ENCODE data around the gene ANO10. TPM values are rescaled to one million over a fixed set of nuclear protein-coding genes. Genes with fewer than 3 reads are reported as not detected.

ANO10 gene
- polyA plus RNA-seq, 1 donor from 2014 or later, result 11.1 TPM

- no peaks in the 10 kb centered on the region for H3K36me3 ChIP-seq (ENCODE audit: insufficient read depth, low read length)
- no peaks in the 10 kb centered on the region for H3K27me3 ChIP-seq (ENCODE audit: insufficient read depth, low read depth, low read length)
- H3K4me3 ChIP-seq (ENCODE audit: low read length), result no peak overlapping the region
- no peaks in the 10 kb centered on the region for H3K9me3 ChIP-seq (ENCODE audit: low read length)
- H3K27ac ChIP-seq (ENCODE audit: low read length), result no peak overlapping the region
- H2AFZ ChIP-seq (ENCODE audit: low read depth, low read length), result no peak overlapping the region
- no peaks in the 10 kb centered on the region for H4K20me1 ChIP-seq (ENCODE audit: insufficient read depth)
- H3K79me2 ChIP-seq (replicated peaks; ENCODE audit: insufficient read depth, low read length), result no peaks in the 10 kb centered on the region
- H3K9ac ChIP-seq (ENCODE audit: low read length), result no peak overlapping the region
- H3K9me2 ChIP-seq (ENCODE audit: insufficient read depth, low read length), result no peaks in the 10 kb centered on the region
- TF ChIP-seq TAF1 (IDR thresholded peaks at IDR 0.05; ENCODE audit: low read depth), result no peak
- no peak for TF ChIP-seq POLR2AphosphoS5 (IDR thresholded peaks at IDR 0.05)
- no peak for TF ChIP-seq MXI1 (conservative IDR thresholded peaks at IDR 0.05; ENCODE audit: poor library complexity, severe bottlenecking)
- TF ChIP-seq REST (IDR thresholded peaks at IDR 0.05; ENCODE audit: borderline replicate concordance), result no peak
- H3K4me2 ChIP-seq (ENCODE audit: low read length), result no peak overlapping the region
- H3F3A ChIP-seq (ENCODE audit: insufficient read depth, low read length, poor library complexity, severe bottlenecking), result no peaks in the 10 kb centered on the region
These were observed 212.3 kb downstream of the ANO10 start for GRCh38 chr3:43409506-43409905.

- no peak overlapping the region for H3K4me2 ChIP-seq (ENCODE audit: low read length)
- no peaks in the 10 kb centered on the region for H3K9me2 ChIP-seq (ENCODE audit: insufficient read depth, low read length)
- H4K20me1 ChIP-seq (ENCODE audit: insufficient read depth), result no peaks in the 10 kb centered on the region
- H3K27me3 ChIP-seq (ENCODE audit: insufficient read depth, low read depth, low read length), result no peaks in the 10 kb centered on the region
- no peaks in the 10 kb centered on the region for H3K9me3 ChIP-seq (ENCODE audit: low read length)
- no peak overlapping the region for H2AFZ ChIP-seq (ENCODE audit: low read depth, low read length)
- no peaks in the 10 kb centered on the region for H3K79me2 ChIP-seq (replicated peaks; ENCODE audit: insufficient read depth, low read length)
- no peak overlapping the region for H3K4me3 ChIP-seq (ENCODE audit: low read length)
- H3K36me3 ChIP-seq (ENCODE audit: insufficient read depth, low read length), result no peaks in the 10 kb centered on the region
- no peak for TF ChIP-seq EZH2 (IDR thresholded peaks at IDR 0.05; ENCODE audit: borderline replicate concordance, insufficient read depth, low read length, poor library complexity, severe bottlenecking)
- no peak for TF ChIP-seq RAD21 (conservative IDR thresholded peaks at IDR 0.05)
- no peak for TF ChIP-seq POLR2AphosphoS5 (IDR thresholded peaks at IDR 0.05)
- no peak for TF ChIP-seq MXI1 (conservative IDR thresholded peaks at IDR 0.05; ENCODE audit: poor library complexity, severe bottlenecking)
- TF ChIP-seq EP300 (conservative IDR thresholded peaks at IDR 0.05; ENCODE audit: poor library complexity, severe bottlenecking), result no peak
- TF ChIP-seq REST (IDR thresholded peaks at IDR 0.05; ENCODE audit: borderline replicate concordance), result no peak
- TF ChIP-seq TAF1 (IDR thresholded peaks at IDR 0.05; ENCODE audit: low read depth), result no peak
- no peak for TF ChIP-seq SMC3 (conservative IDR thresholded peaks at IDR 0.05; ENCODE audit: poor library complexity)
- TF ChIP-seq CTCF (IDR thresholded peaks at IDR 0.05; ENCODE audit: poor library complexity, severe bottlenecking), result no peak
- no peak overlapping the region for H3K27ac ChIP-seq (ENCODE audit: low read length)
- H3F3A ChIP-seq (ENCODE audit: insufficient read depth, low read length, poor library complexity, severe bottlenecking), result no peaks in the 10 kb centered on the region
- H3K9ac ChIP-seq (ENCODE audit: low read length), result no peak overlapping the region
These were observed 215.2 kb downstream of the ANO10 start for GRCh38 chr3:43406643-43407023.

Measured in neural cell (in vitro differentiated cells).